ENCODE measurements around the gene PYM1. TPM values are rescaled to one million over a fixed set of nuclear protein-coding genes. Genes with fewer than 3 reads are reported as not detected.
A peak's percentile ranks its signal among the peaks of the same experiment; 100 is the strongest.

The PYM1 gene
- total and polyA plus RNA-seq, 2 of the 13 experiments (the other 11 are each of a cell fraction or from before 2014, with no cell fraction given), result 44.0 to 51.8 TPM

DNA sequence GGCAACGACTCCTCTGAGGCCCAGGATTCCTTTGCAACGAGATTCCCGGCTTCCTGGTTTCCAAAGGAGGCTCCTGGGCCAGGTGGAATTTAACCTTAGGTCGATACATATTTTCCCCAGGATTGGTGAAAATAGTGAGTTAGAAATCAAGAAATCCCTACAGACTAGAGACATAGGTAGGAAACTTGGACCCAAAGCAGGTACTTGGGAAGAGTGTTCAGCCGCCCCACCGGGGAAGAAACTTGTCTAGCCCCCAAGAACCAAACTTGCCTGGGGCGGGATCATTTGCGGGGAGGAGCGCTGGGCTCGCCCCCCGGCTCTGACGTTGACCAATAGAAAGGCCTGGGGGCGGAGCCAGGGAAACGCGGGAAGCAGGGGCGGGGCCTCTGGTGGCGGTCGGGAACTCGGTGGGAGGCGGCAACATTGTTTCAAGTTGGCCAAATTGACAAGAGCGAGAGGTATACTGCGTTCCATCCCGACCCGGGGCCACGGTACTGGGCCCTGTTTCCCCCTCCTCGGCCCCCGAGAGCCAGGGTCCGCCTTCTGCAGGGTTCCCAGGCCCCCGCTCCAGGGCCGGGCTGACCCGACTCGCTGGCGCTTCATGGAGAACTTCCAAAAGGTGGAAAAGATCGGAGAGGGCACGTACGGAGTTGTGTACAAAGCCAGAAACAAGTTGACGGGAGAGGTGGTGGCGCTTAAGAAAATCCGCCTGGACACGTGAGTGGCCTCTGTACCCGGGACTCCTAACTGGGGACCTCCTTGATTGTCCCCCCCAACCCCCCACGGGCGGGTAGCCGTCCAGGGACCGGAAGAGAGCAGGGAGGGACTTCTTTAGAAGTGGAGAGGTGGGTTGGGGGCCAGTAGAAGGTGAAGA, 39.0 kb upstream of the PYM1 start, which contains the start of gene CDK2 (continued):
- TF ChIP-seq THAP9 (CRISPR knock-in tag; IDR thresholded peaks at IDR 0.05; ENCODE audit: borderline replicate concordance) (no peak; the same call in 1 of the 2 replicates), SPEN (CRISPR knock-in tag; IDR thresholded peaks at IDR 0.05; ENCODE audit: low read depth) (no peak), ZNF547 (CRISPR knock-in tag; IDR thresholded peaks at IDR 0.05) (0 out of 2 replicates have a peak, but pooled peaks have one; percentile 21), KLF15 (CRISPR knock-in tag; IDR thresholded peaks at IDR 0.05; ENCODE audit: borderline replicate concordance) (no peak), FOXK2 (IDR thresholded peaks at IDR 0.05) (no peak), IRX3 (CRISPR knock-in tag; IDR thresholded peaks at IDR 0.05; ENCODE audit: borderline replicate concordance, low read depth) (no peak), SIX1 (CRISPR knock-in tag; IDR thresholded peaks at IDR 0.05; ENCODE audit: borderline replicate concordance) (no peak), ZSCAN29 (CRISPR knock-in tag; conservative IDR thresholded peaks at IDR 0.05) (no peak), ZNF432 (CRISPR knock-in tag; IDR thresholded peaks at IDR 0.05; ENCODE audit: borderline replicate concordance) (no peak), PLRG1 (conservative IDR thresholded peaks at IDR 0.05) (no peak), TRAFD1 (CRISPR knock-in tag; IDR thresholded peaks at IDR 0.05; ENCODE audit: borderline replicate concordance) (no peak), DRAP1 (CRISPR knock-in tag; IDR thresholded peaks at IDR 0.05) (peak; percentile 52; the same call in 1 of the 2 replicates), ZNF782 (CRISPR knock-in tag; IDR thresholded peaks at IDR 0.05; ENCODE audit: borderline replicate concordance) (peak; percentile 64; the same call in 1 of the 2 replicates), CBFB (CRISPR knock-in tag; IDR thresholded peaks at IDR 0.05) (no peak), BRCA1 (CRISPR knock-in tag; IDR thresholded peaks at IDR 0.05) (no peak), ZNF891 (CRISPR knock-in tag; IDR thresholded peaks at IDR 0.05) (no peak), RFX1 (IDR thresholded peaks at IDR 0.05) (no peak), ZNF883 (CRISPR knock-in tag; IDR thresholded peaks at IDR 0.05; ENCODE audit: not compliant biosample characterization) (peak; percentile 42), TEAD2 (CRISPR knock-in tag; IDR thresholded peaks at IDR 0.05) (no peak), ZNF563 (CRISPR knock-in tag; IDR thresholded peaks at IDR 0.05) (0 out of 2 replicates have a peak, but pooled peaks have one; percentile 27), ELF3 (CRISPR knock-in tag; IDR thresholded peaks at IDR 0.05) (no peak), SOX6 (IDR thresholded peaks at IDR 0.05) (no peak), SOX6 (CRISPR knock-in tag; IDR thresholded peaks at IDR 0.05) (peak; percentile 33; the same call in 1 of the 2 replicates), ZNF777 (CRISPR knock-in tag; IDR thresholded peaks at IDR 0.05) (no peak), ZNF550 (CRISPR knock-in tag; IDR thresholded peaks at IDR 0.05; ENCODE audit: borderline replicate concordance) (no peak), KLF12 (CRISPR knock-in tag; IDR thresholded peaks at IDR 0.05; ENCODE audit: borderline replicate concordance) (no peak)

Measured in HepG2 (cell line).